HepG2 (cell line): ENCODE measurements around the gene MAPK6. TPM values are rescaled to one million over a fixed set of nuclear protein-coding genes. Genes with fewer than 3 reads are reported as not detected.

ENCODE experiments used
- CENPX ChIP-seq: sonication (generic); formaldehyde crosslinking; IDR thresholded peaks from 2 replicates; pipeline ENCODE4 v1.9.0; 2021; ENCODE audit warnings: mild to moderate bottlenecking, missing genetic modification reagents, moderate library complexity
- DNMT3B ChIP-seq: conservative IDR thresholded peaks from 2 replicates; pipeline ENCODE4 v1.6.1; 2016; ENCODE audit warnings: missing biosample characterization, control low read depth
- MEF2D ChIP-seq: sonication (generic); formaldehyde crosslinking; IDR thresholded peaks from 2 replicates; pipeline ENCODE4 v1.5.1; 2020; ENCODE audit warnings: mild to moderate bottlenecking, missing genetic modification reagents
- NFKBIZ ChIP-seq: IDR thresholded peaks from 2 replicates; pipeline ENCODE4 v1.6.1; 2018; ENCODE audit warnings: missing genetic modification reagents, missing compliant biosample characterization
- PAF1 ChIP-seq: IDR thresholded peaks from 2 replicates; pipeline ENCODE4 v1.6.1; 2016; ENCODE audit warnings: missing genetic modification reagents, missing compliant biosample characterization
- PITX1 ChIP-seq: sonication (generic); formaldehyde crosslinking; IDR thresholded peaks from 2 replicates; pipeline ENCODE4 v1.5.1; 2020; ENCODE audit warnings: mild to moderate bottlenecking, missing genetic modification reagents
- SIN3A ChIP-seq: IDR thresholded peaks from 2 replicates; pipeline ENCODE4 v1.6.1; 2011; ENCODE audit warnings: low read depth, mild to moderate bottlenecking, control low read depth, low read length, borderline replicate concordance
- ZBTB49 ChIP-seq: sonication (generic); formaldehyde crosslinking; IDR thresholded peaks from 2 replicates; pipeline ENCODE4 v1.4.0; 2020; ENCODE audit warnings: missing genetic modification reagents, borderline replicate concordance
- ZBTB8A ChIP-seq: sonication (generic); formaldehyde crosslinking; IDR thresholded peaks from 2 replicates; pipeline ENCODE4 v1.4.0; 2020; ENCODE audit warnings: mild to moderate bottlenecking, low read depth, missing genetic modification reagents, borderline replicate concordance
- ZNF17 ChIP-seq: sonication (generic); formaldehyde crosslinking; IDR thresholded peaks from 2 replicates; pipeline ENCODE4 v1.5.0; 2020; ENCODE audit warnings: mild to moderate bottlenecking, missing genetic modification reagents
- ZNF343 ChIP-seq: sonication (generic); formaldehyde crosslinking; IDR thresholded peaks from 2 replicates; pipeline ENCODE4 v1.4.0; 2020; ENCODE audit warnings: mild to moderate bottlenecking, missing genetic modification reagents
- ZNF546 ChIP-seq: sonication (generic); formaldehyde crosslinking; conservative IDR thresholded peaks from 2 replicates; pipeline ENCODE4 v1.8.1; 2023; ENCODE audit warnings: mild to moderate bottlenecking, missing genetic modification reagents
- ZNF564 ChIP-seq: sonication (generic); formaldehyde crosslinking; IDR thresholded peaks from 2 replicates; pipeline ENCODE4 v1.8.1; 2023; ENCODE audit warnings: mild to moderate bottlenecking, missing genetic modification reagents
- ZNF567 ChIP-seq: sonication (generic); formaldehyde crosslinking; IDR thresholded peaks from 2 replicates; pipeline ENCODE4 v1.8.1; 2023; ENCODE audit warnings: mild to moderate bottlenecking, missing genetic modification reagents, borderline replicate concordance
- ZNF652 ChIP-seq: IDR thresholded peaks from 2 replicates; pipeline ENCODE4 v1.6.1; 2016; ENCODE audit warnings: low read depth, borderline replicate concordance
- polyA plus RNA-seq, 8 experiments: library from polyadenylated mRNA; depleted of rRNA in 3 of 8; stranded (reverse) in 7 of 8; unstranded in 1 of 8; fragments of >200 nt; fragmentation: Illumina TruSeq in 4 of 8; extraction: Trizol in 4 of 8; gene quantifications; 2 replicates each; pipeline versions ENCODE4 v1.2.1 to v1.2.3, GENCODE V29; 2011 to 2016; ENCODE audit warnings: low read depth in 4 of 8, missing spikeins in 1 of 8, mixed read lengths in 1 of 8; ENCODE audit not compliant: insufficient read depth in 1 of 8
- total RNA-seq, 5 experiments: library from RNA; depleted of rRNA; stranded (reverse); fragments of >200 nt; fragmentation: Illumina TruSeq; extraction: Trizol; gene quantifications; 2 replicates each; pipeline ENCODE4 v1.2.3, GENCODE V29; 2016; ENCODE audit warnings: low read depth in 1 of 5
- TF ChIP-seq, protein P1 (sequence below): sonication (generic); formaldehyde crosslinking; IDR thresholded peaks from 2 replicates; pipeline ENCODE4 v1.4.0; 2020; ENCODE audit warnings: missing genetic modification reagents
- TF ChIP-seq, protein P2 (sequence below): sonication (generic); formaldehyde crosslinking; IDR thresholded peaks from 2 replicates; pipeline ENCODE4 v1.5.0; 2020; ENCODE audit warnings: mild to moderate bottlenecking, missing genetic modification reagents, borderline replicate concordance

Gene MAPK6
- total and polyA plus RNA-seq, 2 of the 13 experiments (the other 11 are each of a cell fraction or from before 2014, with no cell fraction given), result 89.5 to 99.7 TPM

GRCh38 chr15:52019394-52020220, 588 bp downstream of the MAPK6 start (continued):
- TF ChIP-seq ZNF567 (CRISPR knock-in tag) (no peak; the same call in 1 of the 2 replicates), SIN3A (peak; percentile 17; the same call in 1 of the 2 replicates), PITX1 (CRISPR knock-in tag) (peak; percentile 53; the same call in 1 of the 2 replicates), ZBTB8A (no peak), DNMT3B (CRISPR knock-in tag) (no peak), ZNF652 (CRISPR knock-in tag) (no peak; the same call in 1 of the 2 replicates), MEF2D (CRISPR knock-in tag) (peak; percentile 60; the same call in 1 of the 2 replicates), ZNF564 (CRISPR knock-in tag) (no peak), PAF1 (CRISPR knock-in tag) (no peak), ZNF17 (CRISPR knock-in tag) (no peak), NFKBIZ (CRISPR knock-in tag) (no peak), ZBTB49 (CRISPR knock-in tag) (no peak), ZNF343 (CRISPR knock-in tag) (no peak), CENPX (CRISPR knock-in tag) (no peak), ZNF546 (CRISPR knock-in tag) (no peak)
- TF ChIP-seq, protein P1, sequence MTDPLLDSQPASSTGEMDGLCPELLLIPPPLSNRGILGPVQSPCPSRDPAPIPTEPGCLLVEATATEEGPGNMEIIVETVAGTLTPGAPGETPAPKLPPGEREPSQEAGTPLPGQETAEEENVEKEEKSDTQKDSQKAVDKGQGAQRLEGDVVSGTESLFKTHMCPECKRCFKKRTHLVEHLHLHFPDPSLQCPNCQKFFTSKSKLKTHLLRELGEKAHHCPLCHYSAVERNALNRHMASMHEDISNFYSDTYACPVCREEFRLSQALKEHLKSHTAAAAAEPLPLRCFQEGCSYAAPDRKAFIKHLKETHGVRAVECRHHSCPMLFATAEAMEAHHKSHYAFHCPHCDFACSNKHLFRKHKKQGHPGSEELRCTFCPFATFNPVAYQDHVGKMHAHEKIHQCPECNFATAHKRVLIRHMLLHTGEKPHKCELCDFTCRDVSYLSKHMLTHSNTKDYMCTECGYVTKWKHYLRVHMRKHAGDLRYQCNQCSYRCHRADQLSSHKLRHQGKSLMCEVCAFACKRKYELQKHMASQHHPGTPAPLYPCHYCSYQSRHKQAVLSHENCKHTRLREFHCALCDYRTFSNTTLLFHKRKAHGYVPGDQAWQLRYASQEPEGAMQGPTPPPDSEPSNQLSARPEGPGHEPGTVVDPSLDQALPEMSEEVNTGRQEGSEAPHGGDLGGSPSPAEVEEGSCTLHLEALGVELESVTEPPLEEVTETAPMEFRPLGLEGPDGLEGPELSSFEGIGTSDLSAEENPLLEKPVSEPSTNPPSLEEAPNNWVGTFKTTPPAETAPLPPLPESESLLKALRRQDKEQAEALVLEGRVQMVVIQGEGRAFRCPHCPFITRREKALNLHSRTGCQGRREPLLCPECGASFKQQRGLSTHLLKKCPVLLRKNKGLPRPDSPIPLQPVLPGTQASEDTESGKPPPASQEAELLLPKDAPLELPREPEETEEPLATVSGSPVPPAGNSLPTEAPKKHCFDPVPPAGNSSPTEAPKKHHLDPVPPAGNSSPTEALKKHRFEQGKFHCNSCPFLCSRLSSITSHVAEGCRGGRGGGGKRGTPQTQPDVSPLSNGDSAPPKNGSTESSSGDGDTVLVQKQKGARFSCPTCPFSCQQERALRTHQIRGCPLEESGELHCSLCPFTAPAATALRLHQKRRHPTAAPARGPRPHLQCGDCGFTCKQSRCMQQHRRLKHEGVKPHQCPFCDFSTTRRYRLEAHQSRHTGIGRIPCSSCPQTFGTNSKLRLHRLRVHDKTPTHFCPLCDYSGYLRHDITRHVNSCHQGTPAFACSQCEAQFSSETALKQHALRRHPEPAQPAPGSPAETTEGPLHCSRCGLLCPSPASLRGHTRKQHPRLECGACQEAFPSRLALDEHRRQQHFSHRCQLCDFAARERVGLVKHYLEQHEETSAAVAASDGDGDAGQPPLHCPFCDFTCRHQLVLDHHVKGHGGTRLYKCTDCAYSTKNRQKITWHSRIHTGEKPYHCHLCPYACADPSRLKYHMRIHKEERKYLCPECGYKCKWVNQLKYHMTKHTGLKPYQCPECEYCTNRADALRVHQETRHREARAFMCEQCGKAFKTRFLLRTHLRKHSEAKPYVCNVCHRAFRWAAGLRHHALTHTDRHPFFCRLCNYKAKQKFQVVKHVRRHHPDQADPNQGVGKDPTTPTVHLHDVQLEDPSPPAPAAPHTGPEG (CRISPR knock-in tag), result peak; percentile 74
- TF ChIP-seq, protein P2, sequence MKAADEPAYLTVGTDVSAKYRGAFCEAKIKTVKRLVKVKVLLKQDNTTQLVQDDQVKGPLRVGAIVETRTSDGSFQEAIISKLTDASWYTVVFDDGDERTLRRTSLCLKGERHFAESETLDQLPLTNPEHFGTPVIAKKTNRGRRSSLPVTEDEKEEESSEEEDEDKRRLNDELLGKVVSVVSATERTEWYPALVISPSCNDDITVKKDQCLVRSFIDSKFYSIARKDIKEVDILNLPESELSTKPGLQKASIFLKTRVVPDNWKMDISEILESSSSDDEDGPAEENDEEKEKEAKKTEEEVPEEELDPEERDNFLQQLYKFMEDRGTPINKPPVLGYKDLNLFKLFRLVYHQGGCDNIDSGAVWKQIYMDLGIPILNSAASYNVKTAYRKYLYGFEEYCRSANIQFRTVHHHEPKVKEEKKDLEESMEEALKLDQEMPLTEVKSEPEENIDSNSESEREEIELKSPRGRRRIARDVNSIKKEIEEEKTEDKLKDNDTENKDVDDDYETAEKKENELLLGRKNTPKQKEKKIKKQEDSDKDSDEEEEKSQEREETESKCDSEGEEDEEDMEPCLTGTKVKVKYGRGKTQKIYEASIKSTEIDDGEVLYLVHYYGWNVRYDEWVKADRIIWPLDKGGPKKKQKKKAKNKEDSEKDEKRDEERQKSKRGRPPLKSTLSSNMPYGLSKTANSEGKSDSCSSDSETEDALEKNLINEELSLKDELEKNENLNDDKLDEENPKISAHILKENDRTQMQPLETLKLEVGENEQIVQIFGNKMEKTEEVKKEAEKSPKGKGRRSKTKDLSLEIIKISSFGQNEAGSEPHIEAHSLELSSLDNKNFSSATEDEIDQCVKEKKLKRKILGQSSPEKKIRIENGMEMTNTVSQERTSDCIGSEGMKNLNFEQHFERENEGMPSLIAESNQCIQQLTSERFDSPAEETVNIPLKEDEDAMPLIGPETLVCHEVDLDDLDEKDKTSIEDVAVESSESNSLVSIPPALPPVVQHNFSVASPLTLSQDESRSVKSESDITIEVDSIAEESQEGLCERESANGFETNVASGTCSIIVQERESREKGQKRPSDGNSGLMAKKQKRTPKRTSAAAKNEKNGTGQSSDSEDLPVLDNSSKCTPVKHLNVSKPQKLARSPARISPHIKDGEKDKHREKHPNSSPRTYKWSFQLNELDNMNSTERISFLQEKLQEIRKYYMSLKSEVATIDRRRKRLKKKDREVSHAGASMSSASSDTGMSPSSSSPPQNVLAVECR (CRISPR knock-in tag), result peak; percentile 66; the same call in 1 of the 2 replicates
